Measurements from ENCODE around the gene ICE2.

DNA sequence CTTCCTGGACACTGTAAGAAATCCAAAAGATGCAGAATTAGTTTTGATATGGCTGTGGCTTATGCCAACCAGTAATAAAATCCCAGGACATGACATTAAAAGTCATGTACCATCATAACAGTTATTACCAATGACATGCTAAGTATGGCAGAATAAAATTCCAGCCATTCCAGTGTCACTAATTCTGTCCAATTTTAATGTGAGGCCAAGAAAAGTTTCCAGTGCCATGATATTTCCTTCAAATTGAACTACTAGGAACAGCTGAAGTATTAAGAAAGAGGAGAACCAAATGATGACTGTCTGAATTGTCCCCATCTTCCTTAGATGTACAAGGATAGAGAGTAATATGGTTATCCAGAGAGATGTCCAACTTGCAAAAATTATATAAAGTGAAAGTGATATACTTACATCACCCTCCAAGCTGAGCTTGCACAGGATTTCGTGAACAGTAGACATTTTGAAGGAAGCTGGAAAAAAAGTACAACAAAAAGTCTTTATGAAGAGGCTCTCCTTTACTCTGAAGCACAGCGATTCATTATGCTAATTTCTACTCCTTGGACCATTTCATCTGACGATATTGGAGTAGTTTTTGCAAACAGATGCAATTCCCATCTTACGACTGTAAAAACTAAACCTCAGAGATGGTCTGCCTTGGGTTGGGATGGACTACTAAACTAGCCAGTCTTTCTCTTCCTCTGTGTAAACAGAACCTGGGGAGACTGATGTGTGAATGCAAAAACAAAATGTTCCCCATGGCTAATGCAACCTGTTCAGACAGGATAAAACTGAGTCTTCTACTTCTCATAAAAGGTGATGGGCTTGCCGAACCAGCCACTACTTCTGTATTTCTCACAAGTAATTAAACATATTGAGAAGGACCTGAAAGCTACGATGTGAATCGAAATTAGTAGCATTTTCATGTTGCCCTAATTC is 93.1 kb downstream of the ICE2 start:
- no peak for TF ChIP-seq RAD21 (IDR thresholded peaks at IDR 0.05; ENCODE audit: low read depth)
- TF ChIP-seq TAF1 (IDR thresholded peaks at IDR 0.05; ENCODE audit: low read depth) = no peak
- TF ChIP-seq MAX (IDR thresholded peaks at IDR 0.05) = no peak
- no peak for TF ChIP-seq NFIC (IDR thresholded peaks at IDR 0.05)
- no peak for TF ChIP-seq USF1 (IDR thresholded peaks at IDR 0.05)
- TF ChIP-seq CREB1 (IDR thresholded peaks at IDR 0.05; ENCODE audit: low read depth) = no peak
- no peak for TF ChIP-seq TCF12 (IDR thresholded peaks at IDR 0.05; ENCODE audit: low read depth)
- TF ChIP-seq EGR1 (IDR thresholded peaks at IDR 0.05) = no peak
- no peak for TF ChIP-seq ZBTB7A (IDR thresholded peaks at IDR 0.05; ENCODE audit: low read depth)
- TF ChIP-seq YY1 (IDR thresholded peaks at IDR 0.05; ENCODE audit: low read depth) = no peak
- no peak for TF ChIP-seq FOXM1 (IDR thresholded peaks at IDR 0.05; ENCODE audit: borderline replicate concordance, low read depth)
- TF ChIP-seq, protein P1, sequence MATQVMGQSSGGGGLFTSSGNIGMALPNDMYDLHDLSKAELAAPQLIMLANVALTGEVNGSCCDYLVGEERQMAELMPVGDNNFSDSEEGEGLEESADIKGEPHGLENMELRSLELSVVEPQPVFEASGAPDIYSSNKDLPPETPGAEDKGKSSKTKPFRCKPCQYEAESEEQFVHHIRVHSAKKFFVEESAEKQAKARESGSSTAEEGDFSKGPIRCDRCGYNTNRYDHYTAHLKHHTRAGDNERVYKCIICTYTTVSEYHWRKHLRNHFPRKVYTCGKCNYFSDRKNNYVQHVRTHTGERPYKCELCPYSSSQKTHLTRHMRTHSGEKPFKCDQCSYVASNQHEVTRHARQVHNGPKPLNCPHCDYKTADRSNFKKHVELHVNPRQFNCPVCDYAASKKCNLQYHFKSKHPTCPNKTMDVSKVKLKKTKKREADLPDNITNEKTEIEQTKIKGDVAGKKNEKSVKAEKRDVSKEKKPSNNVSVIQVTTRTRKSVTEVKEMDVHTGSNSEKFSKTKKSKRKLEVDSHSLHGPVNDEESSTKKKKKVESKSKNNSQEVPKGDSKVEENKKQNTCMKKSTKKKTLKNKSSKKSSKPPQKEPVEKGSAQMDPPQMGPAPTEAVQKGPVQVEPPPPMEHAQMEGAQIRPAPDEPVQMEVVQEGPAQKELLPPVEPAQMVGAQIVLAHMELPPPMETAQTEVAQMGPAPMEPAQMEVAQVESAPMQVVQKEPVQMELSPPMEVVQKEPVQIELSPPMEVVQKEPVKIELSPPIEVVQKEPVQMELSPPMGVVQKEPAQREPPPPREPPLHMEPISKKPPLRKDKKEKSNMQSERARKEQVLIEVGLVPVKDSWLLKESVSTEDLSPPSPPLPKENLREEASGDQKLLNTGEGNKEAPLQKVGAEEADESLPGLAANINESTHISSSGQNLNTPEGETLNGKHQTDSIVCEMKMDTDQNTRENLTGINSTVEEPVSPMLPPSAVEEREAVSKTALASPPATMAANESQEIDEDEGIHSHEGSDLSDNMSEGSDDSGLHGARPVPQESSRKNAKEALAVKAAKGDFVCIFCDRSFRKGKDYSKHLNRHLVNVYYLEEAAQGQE (IDR thresholded peaks at IDR 0.05; ENCODE audit: low read depth) = no peak

Data from Ishikawa (cell line).